Measurements from ENCODE around the gene RBP5. TPM values are rescaled to one million over a fixed set of nuclear protein-coding genes. Genes with fewer than 3 reads are reported as not detected.

RBP5 gene
- total RNA-seq, 1 experiment from 2014 or later, result not detected

GRCh38 chr12:7123806-7124522 lies 4.7 kb downstream of the RBP5 start:
- DNase-seq, result no peak
- no peaks in the 10 kb centered on the region for H3K9me2 ChIP-seq (replicated peaks; ENCODE audit: low read length)
- H3F3A ChIP-seq (ENCODE audit: low read length, unreplicated experiment), result no peaks in the 10 kb centered on the region
- no peak overlapping the region for H3K9ac ChIP-seq (ENCODE audit: low read length)
- H3K4me1 ChIP-seq (ENCODE audit: insufficient read depth, low read length), result no peaks in the 10 kb centered on the region
- H3K27ac ChIP-seq (ENCODE audit: low read length), result no peak overlapping the region
- CTCF ChIA-PET, result no interaction called here
- no peaks in the 10 kb centered on the region for H3K9me3 ChIP-seq (ENCODE audit: low read length)
- no peaks in the 10 kb centered on the region for H3K27me3 ChIP-seq (ENCODE audit: low read length)
- no peaks in the 10 kb centered on the region for H3K79me2 ChIP-seq (ENCODE audit: low read length)
- no peak for ATAC-seq
- no peak overlapping the region for H3K4me3 ChIP-seq (ENCODE audit: low read length)
- no peaks in the 10 kb centered on the region for H4K20me1 ChIP-seq (ENCODE audit: low read length)
- no TSS peak for BruUV-seq (replicated peaks)
- H3K36me3 ChIP-seq (ENCODE audit: low read depth, low read length), result no peaks in the 10 kb centered on the region
- POLR2A ChIA-PET (ENCODE audit: unreplicated experiment), result no interaction called here
- H2AFZ ChIP-seq (ENCODE audit: low read length), result no peak overlapping the region
- intact Hi-C loops (cut with micrococcal nuclease), result no loop called here
- no peak for TF ChIP-seq EZH2 (IDR thresholded peaks at IDR 0.05; ENCODE audit: low read length, unreplicated experiment)
- no peak overlapping the region for H3K4me2 ChIP-seq (ENCODE audit: low read length)

GRCh38 chr12:7122811-7123769 lies 5.6 kb downstream of the RBP5 start:
- TF ChIP-seq EZH2 (IDR thresholded peaks at IDR 0.05; ENCODE audit: low read length, unreplicated experiment), result no peak
- no peak for TF ChIP-seq CTCF (conservative IDR thresholded peaks at IDR 0.05; ENCODE audit: low read depth, low read length)
- no peak for TF ChIP-seq EZH2phosphoT487 (IDR thresholded peaks at IDR 0.05; ENCODE audit: borderline replicate concordance, low read length)
- Histone ChIP-seq H3K36me3 (ENCODE audit: low read depth, low read length) (no peaks in the 10 kb centered on the region), H3K4me2 (ENCODE audit: low read length) (no peak overlapping the region), H3K79me2 (ENCODE audit: low read length) (no peaks in the 10 kb centered on the region), H3K9me2 (replicated peaks; ENCODE audit: low read length) (no peaks in the 10 kb centered on the region), H3K27me3 (ENCODE audit: low read length) (no peaks in the 10 kb centered on the region), H3K4me3 (ENCODE audit: low read length) (no peak overlapping the region), H3K27ac (ENCODE audit: low read length) (no peak overlapping the region), H3K9ac (ENCODE audit: low read length) (no peak overlapping the region), H3K4me1 (ENCODE audit: insufficient read depth, low read length) (no peaks in the 10 kb centered on the region), H4K20me1 (ENCODE audit: low read length) (no peaks in the 10 kb centered on the region), H3K9me3 (ENCODE audit: low read length) (no peaks in the 10 kb centered on the region), H3F3A (ENCODE audit: low read length, unreplicated experiment) (no peaks in the 10 kb centered on the region), H2AFZ (ENCODE audit: low read length) (no peak overlapping the region)
- no peak for DNase-seq
- POLR2A ChIA-PET (ENCODE audit: unreplicated experiment), result no interaction called here
- intact Hi-C loops (cut with micrococcal nuclease), result no loop called here
- CTCF ChIA-PET, result no interaction called here
- no peak for ATAC-seq
- no TSS peak for BruUV-seq (replicated peaks)

GRCh38 chr12:7121324-7121723 lies 7.4 kb downstream of the RBP5 start:
- no peaks in the 10 kb centered on the region for H3K36me3 ChIP-seq (ENCODE audit: low read depth, low read length)
- H4K20me1 ChIP-seq (ENCODE audit: low read length), result no peaks in the 10 kb centered on the region
- H3K4me3 ChIP-seq (ENCODE audit: low read length), result no peak overlapping the region
- H3K4me2 ChIP-seq (ENCODE audit: low read length), result no peak overlapping the region
- TF ChIP-seq EZH2phosphoT487 (IDR thresholded peaks at IDR 0.05; ENCODE audit: borderline replicate concordance, low read length), result no peak
- TF ChIP-seq CTCF (conservative IDR thresholded peaks at IDR 0.05; ENCODE audit: low read depth, low read length), result no peak
- no peak for TF ChIP-seq EZH2 (IDR thresholded peaks at IDR 0.05; ENCODE audit: low read length, unreplicated experiment)
- H2AFZ ChIP-seq (ENCODE audit: low read length), result no peak overlapping the region
- H3K9ac ChIP-seq (ENCODE audit: low read length), result no peak overlapping the region
- H3K79me2 ChIP-seq (ENCODE audit: low read length), result no peaks in the 10 kb centered on the region
- POLR2A ChIA-PET (ENCODE audit: unreplicated experiment), result no interaction called here
- H3F3A ChIP-seq (ENCODE audit: low read length, unreplicated experiment), result no peaks in the 10 kb centered on the region
- CTCF ChIA-PET, result no interaction called here
- no peaks in the 10 kb centered on the region for H3K9me2 ChIP-seq (replicated peaks; ENCODE audit: low read length)
- ATAC-seq (no peak), DNase-seq (no peak)
- no TSS peak for BruUV-seq (replicated peaks)
- no peaks in the 10 kb centered on the region for H3K9me3 ChIP-seq (ENCODE audit: low read length)
- no peaks in the 10 kb centered on the region for H3K4me1 ChIP-seq (ENCODE audit: insufficient read depth, low read length)
- intact Hi-C loops (cut with micrococcal nuclease), result no loop called here
- H3K27me3 ChIP-seq (ENCODE audit: low read length), result no peaks in the 10 kb centered on the region
- H3K27ac ChIP-seq (ENCODE audit: low read length), result no peak overlapping the region
